AG20443 (cell line): ENCODE data around the gene CNPY2.
"Not testable (repeated sequence)": the region's sequence is repeated elsewhere in the genome, so short reads cannot be mapped to it uniquely, and the experiment has no call there.

Experiments used
- DNase-seq: peaks from one replicate; pipeline ENCODE4 v3.0.0; 2012; ENCODE audit warnings: low spot score, mixed read lengths

CNPY2 gene

GRCh38 chr12:56298828-56299227 is 17.0 kb downstream of the CNPY2 start:
- DNase-seq, result no peak

DNA sequence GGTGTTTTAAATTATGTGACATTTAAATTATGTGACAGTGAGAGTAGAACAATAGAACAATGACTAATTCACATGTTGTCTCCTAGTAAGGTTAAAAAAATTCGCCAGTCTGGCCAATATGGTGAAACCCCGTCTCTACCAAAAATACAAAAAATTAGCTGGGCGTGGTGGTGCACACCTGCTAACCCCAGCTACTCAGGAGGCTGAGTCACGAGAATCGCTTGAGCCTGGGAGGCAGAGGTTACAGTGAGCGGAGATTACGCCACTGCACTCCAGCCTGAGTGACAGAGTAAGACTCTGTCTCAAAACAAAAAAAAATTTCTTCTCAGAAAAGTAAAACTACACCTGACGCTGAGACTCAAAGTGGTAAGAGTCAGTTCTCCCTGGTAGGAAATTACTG is 18.4 kb downstream of the CNPY2 start:
- DNase-seq, result no peak

GRCh38 chr12:56296295-56296694 is 19.5 kb downstream of the CNPY2 start:
- no peak for DNase-seq

GRCh38 chr12:56293795-56294194 is 22.0 kb downstream of the CNPY2 start:
- no peak for DNase-seq

GRCh38 chr12:56288705-56289387 is 26.9 kb downstream of the CNPY2 start:
- no peak for DNase-seq

DNA sequence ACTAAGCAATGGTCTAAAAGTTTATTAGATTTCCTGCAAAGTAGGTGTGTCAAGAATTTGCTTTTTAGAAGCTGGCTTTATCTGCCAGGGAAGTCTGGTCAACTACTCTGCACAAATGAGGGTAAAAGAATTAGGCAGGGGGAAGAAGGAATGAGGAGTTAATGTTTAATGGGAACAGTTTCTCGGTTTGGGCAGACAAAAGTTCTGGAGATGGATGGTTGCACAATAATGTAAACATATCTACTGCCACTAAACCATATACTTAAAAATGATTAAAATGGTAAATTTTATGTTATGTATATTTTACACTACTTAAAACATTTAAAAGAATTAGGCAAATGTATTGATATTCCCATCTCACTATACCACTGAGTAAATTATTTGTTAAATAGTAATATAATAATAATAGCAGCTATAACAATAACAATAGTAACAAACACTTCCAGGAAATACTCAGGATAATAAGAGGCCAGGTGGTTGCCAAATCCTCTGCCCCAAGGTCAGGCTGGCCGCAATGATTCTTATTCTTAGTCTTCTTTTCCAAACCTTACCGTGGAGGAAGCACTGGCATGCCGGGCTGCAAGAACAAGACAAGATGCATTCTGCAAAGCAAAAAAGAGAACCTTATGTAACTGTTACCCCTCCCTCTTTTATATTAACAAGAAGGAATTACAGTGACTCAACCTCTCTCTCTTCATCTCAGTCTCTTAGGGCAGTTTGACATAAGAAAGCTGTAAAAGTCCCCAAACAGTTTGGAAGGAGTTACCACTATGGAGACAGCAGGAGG is 29.6 kb downstream of the CNPY2 start:
- no peak for DNase-seq

GRCh38 chr12:56284263-56284662 is 31.5 kb downstream of the CNPY2 start:
- DNase-seq, result not testable (repeated sequence)

DNA sequence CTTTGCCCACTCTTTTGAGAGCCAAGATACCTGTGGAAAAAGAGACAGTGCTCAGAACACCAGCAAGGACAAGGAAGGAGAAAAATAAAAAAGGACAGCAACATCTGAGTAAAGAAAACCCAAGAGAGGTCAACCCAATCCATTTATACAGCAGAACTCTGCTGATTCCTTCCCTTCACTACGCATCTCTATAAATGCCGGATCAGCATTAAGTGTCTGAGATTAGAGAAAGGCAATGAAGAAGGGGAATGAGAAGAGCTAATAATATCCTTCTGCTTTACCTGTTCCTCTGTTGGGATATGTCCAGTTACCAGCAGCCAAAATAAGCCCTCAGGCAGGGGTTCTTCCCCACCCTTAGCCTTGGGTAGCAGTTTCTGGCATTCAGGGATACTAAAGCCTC is 33.2 kb downstream of the CNPY2 start:
- DNase-seq, result no peak

- no peak for DNase-seq
Measured at GRCh38 chr12:56282030-56282429, 33.8 kb downstream of the CNPY2 start.

DNA sequence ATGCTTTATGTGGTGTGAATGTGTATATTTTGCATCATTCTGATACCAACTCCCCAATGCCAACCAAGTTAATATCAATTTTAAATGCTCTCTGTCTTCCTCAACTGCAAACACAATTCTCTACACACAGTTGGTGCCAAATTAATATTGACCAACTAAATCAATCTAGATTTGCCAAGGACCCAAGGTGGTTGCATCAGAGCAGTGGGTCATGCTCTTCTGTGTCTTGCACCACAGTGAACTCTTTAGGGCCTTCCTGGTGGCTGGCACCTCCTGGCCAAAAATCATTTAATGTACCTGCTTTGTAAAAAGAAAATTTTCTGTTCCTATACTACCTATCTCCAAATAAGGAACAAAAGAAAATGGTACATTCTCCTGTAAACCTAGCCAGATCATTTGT is 34.9 kb downstream of the CNPY2 start:
- DNase-seq, result no peak

DNA sequence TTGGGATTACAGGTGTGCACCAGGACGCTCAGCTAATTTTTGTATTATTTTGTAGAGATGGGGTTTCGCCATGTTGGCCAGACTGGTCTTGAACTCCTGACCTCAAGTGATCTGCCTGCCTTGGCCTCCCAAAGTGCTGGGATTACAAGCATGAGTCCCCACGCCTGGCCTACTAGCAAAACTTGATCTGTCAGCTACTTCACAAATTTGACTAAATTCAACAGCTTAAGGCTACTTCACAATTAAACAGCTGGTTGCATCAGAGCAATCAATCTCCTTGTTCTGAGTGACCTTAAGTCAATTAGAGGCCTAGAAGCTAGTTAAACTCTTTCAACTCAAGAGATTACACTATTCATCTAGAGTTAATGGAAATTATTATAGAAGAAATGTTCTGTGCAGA is 36.9 kb downstream of the CNPY2 start:
- DNase-seq, result no peak

- no peak for DNase-seq
Measured at GRCh38 chr12:56274299-56274698, 41.5 kb downstream of the CNPY2 start.

GRCh38 chr12:56272468-56272867 is 43.3 kb downstream of the CNPY2 start:
- DNase-seq, result not testable (repeated sequence)

DNA sequence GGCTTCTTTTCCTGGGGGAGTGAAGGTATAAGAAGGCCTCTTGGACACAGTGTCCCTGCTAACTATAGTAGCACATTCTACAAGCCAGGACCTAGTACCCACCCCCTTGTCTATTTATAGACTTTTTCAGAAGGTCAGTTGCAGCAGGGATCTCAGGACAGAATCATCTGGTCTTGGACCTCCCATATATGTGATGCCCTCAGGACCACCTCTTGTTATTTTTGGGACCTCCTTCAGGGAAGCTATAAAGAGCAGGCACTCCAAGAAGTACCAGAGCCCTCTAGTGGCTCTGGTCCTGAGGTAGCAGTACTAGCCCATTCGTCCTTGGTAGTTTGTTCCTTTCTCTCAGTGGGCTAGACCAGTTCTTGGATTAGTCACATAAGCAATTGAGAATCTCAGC is 44.8 kb downstream of the CNPY2 start:
- DNase-seq, result peak; percentile 65

DNA sequence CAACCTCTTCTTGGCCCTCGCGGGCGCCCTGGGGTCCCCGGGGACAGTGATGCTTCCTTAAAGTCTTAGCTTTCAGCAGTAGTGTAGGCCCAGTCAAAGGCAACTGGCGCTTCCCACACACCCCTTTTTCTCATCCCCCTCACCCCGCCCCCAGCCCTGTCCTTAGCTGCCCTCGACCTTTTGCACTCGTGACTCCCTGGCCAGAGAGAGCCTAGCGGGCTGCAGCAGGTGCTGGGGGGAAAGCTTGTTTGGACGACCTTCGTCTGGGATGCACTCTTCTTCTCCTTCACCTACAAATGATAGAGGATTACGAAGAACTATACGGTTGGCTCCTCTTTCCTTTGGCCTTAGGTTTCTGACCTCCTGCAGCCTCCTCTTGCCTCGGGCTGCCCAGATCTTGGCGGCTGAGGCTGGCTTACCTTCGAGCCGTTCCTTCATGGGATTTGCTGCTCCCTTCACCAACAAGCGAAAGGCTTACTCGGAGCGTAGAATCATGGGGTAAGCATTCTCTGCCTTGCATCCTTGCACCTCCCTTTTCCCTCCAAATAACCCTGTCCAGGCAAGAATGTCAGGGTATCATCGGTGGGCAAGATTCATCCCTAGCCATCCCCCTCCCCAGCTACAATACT is 48.2 kb downstream of the CNPY2 start:
- peak; percentile 35 for DNase-seq

- peak; percentile 97 for DNase-seq
Measured at GRCh38 chr12:56266693-56267442, 48.9 kb downstream of the CNPY2 start, which contains the start of gene COQ10A. TSS of gene COQ10A (plus strand) at chr12:56266942. CDS start at chr12:56267119, 177 bp downstream.

- DNase-seq, result not testable (repeated sequence)
Measured at GRCh38 chr12:56266068-56266692, 49.6 kb downstream of the CNPY2 start.

- DNase-seq, result not testable (repeated sequence)
Measured at GRCh38 chr12:56262955-56263354, 52.8 kb downstream of the CNPY2 start.

DNA sequence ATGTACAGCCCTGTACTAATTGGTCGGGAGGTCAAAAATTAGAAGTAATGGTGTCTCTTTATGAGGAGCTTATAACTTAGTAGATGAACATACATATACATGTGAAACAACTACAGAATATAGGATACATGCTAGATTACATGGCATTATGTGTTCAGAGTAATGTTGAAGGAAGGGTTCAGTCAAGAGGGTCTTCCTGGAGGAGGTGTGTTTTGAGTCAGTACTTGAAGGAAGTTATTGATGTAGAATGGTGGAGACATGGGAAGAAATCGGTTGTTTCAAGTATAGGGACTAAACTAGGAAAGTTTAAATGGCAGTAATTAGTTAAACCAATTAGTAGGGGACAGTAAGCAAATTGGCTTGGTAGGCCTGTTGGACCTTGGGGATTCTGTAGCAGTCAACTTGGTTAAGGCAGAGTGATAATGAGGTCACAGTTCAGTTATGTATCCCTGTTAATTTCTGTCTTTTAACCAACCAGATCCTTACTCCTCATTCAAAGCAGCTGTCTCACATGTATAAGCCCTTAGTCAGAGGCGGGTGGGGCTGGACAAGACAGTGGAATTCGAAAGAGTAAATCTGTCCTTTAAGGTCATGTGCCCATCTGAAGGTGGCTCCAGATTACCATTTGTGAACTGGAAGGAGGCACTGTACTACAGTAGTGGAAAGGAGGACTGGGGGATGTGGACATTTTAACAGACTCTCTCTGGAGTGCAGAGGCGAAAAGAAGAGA is 54.1 kb downstream of the CNPY2 start:
- peak; percentile 84 for DNase-seq

DNA sequence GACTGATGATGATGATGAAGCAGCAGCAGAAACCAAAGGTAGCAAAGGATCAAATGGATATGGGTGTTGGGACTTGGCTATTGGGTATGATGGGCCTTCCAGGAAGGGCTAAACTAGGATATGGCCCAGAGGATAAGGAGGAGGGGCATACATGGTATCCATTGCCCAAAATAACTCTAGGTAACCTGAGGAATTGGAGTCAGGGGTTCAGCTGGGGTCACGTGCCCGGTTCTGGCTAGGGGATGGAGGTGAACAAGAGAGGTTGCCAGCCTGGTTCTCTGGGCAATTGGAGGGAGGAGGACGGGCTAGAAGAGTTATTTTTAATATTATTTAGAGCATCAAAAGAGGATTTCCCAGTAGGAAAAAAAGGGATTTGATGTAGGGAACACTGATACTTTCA is 54.9 kb downstream of the CNPY2 start:
- DNase-seq, result no peak

DNA sequence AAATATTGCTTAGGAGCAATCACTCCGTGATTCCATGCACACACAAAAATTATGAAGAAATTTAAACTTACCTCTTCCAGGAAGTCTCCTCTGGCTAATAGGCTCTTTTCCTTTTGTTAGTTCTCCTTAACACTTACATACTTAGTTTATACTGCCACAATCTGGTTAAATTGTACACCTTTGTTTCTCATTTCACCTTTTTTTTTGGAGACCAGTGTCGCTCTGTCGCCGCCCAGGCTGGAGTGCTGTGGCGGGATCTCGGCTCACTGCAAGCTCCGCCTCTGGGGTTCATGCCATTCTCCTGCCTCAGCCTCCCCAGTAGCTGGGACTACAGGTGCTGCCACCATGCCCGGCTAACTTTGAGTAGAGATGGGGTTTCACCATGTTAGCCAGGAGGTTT is 55.4 kb downstream of the CNPY2 start:
- no peak for DNase-seq
